Fibroblast of upper back skin (primary cell): ENCODE measurements around the gene ABCA4.
A peak's percentile ranks its signal among the peaks of the same experiment; 100 is the strongest.

ENCODE experiments used
- DNase-seq: peaks from one replicate; pipeline ENCODE4 v3.0.0-alpha.2; 2013

The ABCA4 gene

GRCh38 chr1:94079080-94079940 lies 41.6 kb downstream of the ABCA4 start:
- no peak for DNase-seq

GRCh38 chr1:94072840-94073522 lies 48.0 kb downstream of the ABCA4 start:
- no peak for DNase-seq

GRCh38 chr1:94071976-94072375 lies 49.0 kb downstream of the ABCA4 start:
- DNase-seq: no peak

- no peak for DNase-seq
Measured at GRCh38 chr1:94071391-94071790, 49.6 kb downstream of the ABCA4 start.

- DNase-seq: no peak
Measured at GRCh38 chr1:94070865-94071264, 50.1 kb downstream of the ABCA4 start.

GRCh38 chr1:94069919-94070285 lies 51.0 kb downstream of the ABCA4 start:
- no peak for DNase-seq

- no peak for DNase-seq
Measured at GRCh38 chr1:94068999-94069918, 51.7 kb downstream of the ABCA4 start.

- no peak for DNase-seq
Measured at GRCh38 chr1:94068096-94068998, 52.6 kb downstream of the ABCA4 start.

GRCh38 chr1:94067196-94067595 lies 53.8 kb downstream of the ABCA4 start:
- DNase-seq: no peak

- DNase-seq: peak; percentile 65
Measured at GRCh38 chr1:94063379-94063778, 57.6 kb downstream of the ABCA4 start.

GRCh38 chr1:94061513-94062443 lies 59.2 kb downstream of the ABCA4 start:
- DNase-seq: peak; percentile 75

- DNase-seq: no peak
Measured at GRCh38 chr1:94060720-94061119, 60.2 kb downstream of the ABCA4 start.

GRCh38 chr1:94058766-94059165 lies 62.2 kb downstream of the ABCA4 start:
- no peak for DNase-seq

- no peak for DNase-seq
Measured at GRCh38 chr1:94056996-94057395, 64.0 kb downstream of the ABCA4 start.

- DNase-seq: no peak
Measured at GRCh38 chr1:94056171-94056570, 64.8 kb downstream of the ABCA4 start.

GRCh38 chr1:94055459-94056122 lies 65.4 kb downstream of the ABCA4 start:
- DNase-seq: no peak

- no peak for DNase-seq
Measured at GRCh38 chr1:94050675-94051074, 70.3 kb downstream of the ABCA4 start.

GRCh38 chr1:94050254-94050653 lies 70.7 kb downstream of the ABCA4 start:
- peak; percentile 53 for DNase-seq

- no peak for DNase-seq
Measured at GRCh38 chr1:94049791-94050190, 71.2 kb downstream of the ABCA4 start.

GRCh38 chr1:94048413-94049164 lies 72.4 kb downstream of the ABCA4 start:
- DNase-seq: peak; percentile 74
